Measurements from ENCODE around the gene PEMT.

Gene PEMT

GRCh38 chr17:17537311-17538099 is 54.0 kb downstream of the PEMT start:
- Histone ChIP-seq H4K20me1 (ENCODE audit: insufficient read depth, low read length) (no peaks in the 10 kb centered on the region), H3K27ac (ENCODE audit: low read length) (no peak overlapping the region), H3K9me3 (replicated peaks; ENCODE audit: insufficient read depth, low read length) (no peaks in the 10 kb centered on the region), H3K9me2 (replicated peaks; ENCODE audit: insufficient read depth, low read length) (no peaks in the 10 kb centered on the region), H3K4me1 (ENCODE audit: low read length) (no peaks in the 10 kb centered on the region), H3K4me3 (ENCODE audit: low read length) (no peak overlapping the region), H3K9ac (ENCODE audit: low read length) (no peak overlapping the region), H3K36me3 (replicated peaks; ENCODE audit: insufficient read depth, low read length) (no peaks in the 10 kb centered on the region), H3K4me2 (ENCODE audit: low read depth, low read length) (no peak overlapping the region), H3K79me2 (ENCODE audit: low read length) (no peaks in the 10 kb centered on the region), H3K27me3 (replicated peaks; ENCODE audit: insufficient read depth, low read length) (no peaks in the 10 kb centered on the region), H3F3A (ENCODE audit: insufficient read depth, low read length) (no peaks in the 10 kb centered on the region), H2AFZ (ENCODE audit: low read length) (no peak overlapping the region)
- DNase-seq = no peak
- no peak for TF ChIP-seq EZH2 (optimal IDR thresholded peaks at IDR 0.05; ENCODE audit: low read depth, low read length)
- TF ChIP-seq CTCF (IDR thresholded peaks at IDR 0.05; ENCODE audit: low read length) = no peak
- no peak for TF ChIP-seq EZH2phosphoT487 (IDR thresholded peaks at IDR 0.05; ENCODE audit: low read length)

- H3K4me1 ChIP-seq (ENCODE audit: low read length) = no peaks in the 10 kb centered on the region
- DNase-seq = no peak
- no peak overlapping the region for H3K4me3 ChIP-seq (ENCODE audit: low read length)
- no peak overlapping the region for H3K27ac ChIP-seq (ENCODE audit: low read length)
- TF ChIP-seq EZH2phosphoT487 (IDR thresholded peaks at IDR 0.05; ENCODE audit: low read length) (no peak), EZH2 (optimal IDR thresholded peaks at IDR 0.05; ENCODE audit: low read depth, low read length) (no peak), CTCF (IDR thresholded peaks at IDR 0.05; ENCODE audit: low read length) (no peak)
- no peaks in the 10 kb centered on the region for H3F3A ChIP-seq (ENCODE audit: insufficient read depth, low read length)
- no peaks in the 10 kb centered on the region for H3K36me3 ChIP-seq (replicated peaks; ENCODE audit: insufficient read depth, low read length)
- no peaks in the 10 kb centered on the region for H3K27me3 ChIP-seq (replicated peaks; ENCODE audit: insufficient read depth, low read length)
- no peak overlapping the region for H3K9ac ChIP-seq (ENCODE audit: low read length)
- H3K79me2 ChIP-seq (ENCODE audit: low read length) = no peaks in the 10 kb centered on the region
- no peaks in the 10 kb centered on the region for H4K20me1 ChIP-seq (ENCODE audit: insufficient read depth, low read length)
- no peak overlapping the region for H2AFZ ChIP-seq (ENCODE audit: low read length)
- no peaks in the 10 kb centered on the region for H3K9me3 ChIP-seq (replicated peaks; ENCODE audit: insufficient read depth, low read length)
- no peak overlapping the region for H3K4me2 ChIP-seq (ENCODE audit: low read depth, low read length)
- H3K9me2 ChIP-seq (replicated peaks; ENCODE audit: insufficient read depth, low read length) = no peaks in the 10 kb centered on the region
Measured at GRCh38 chr17:17536702-17537101, 54.8 kb downstream of the PEMT start.

DNA sequence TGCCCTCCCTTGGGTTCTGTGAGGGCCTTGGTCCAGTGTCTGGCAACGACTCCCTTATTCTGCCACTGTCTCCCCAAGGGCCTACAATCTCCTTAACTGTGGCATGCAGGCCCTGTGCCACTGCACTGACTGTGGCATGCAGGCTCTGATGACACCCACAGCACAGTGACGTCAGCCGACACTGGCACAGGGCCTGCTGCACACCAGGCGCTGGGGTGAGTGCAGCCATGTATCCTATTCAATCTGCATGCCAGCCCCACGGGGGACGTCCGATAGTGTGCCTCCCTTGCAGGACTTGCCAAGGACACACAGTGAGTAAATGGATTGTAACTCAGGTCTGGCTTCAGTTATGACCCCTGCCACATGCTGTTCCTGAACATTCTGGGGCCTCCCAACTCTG is 55.6 kb downstream of the PEMT start:
- Histone ChIP-seq H3K9ac (ENCODE audit: low read length) (no peak overlapping the region), H3K4me3 (ENCODE audit: low read length) (no peak overlapping the region), H3F3A (ENCODE audit: insufficient read depth, low read length) (no peaks in the 10 kb centered on the region), H3K9me2 (replicated peaks; ENCODE audit: insufficient read depth, low read length) (no peaks in the 10 kb centered on the region), H3K27me3 (replicated peaks; ENCODE audit: insufficient read depth, low read length) (no peaks in the 10 kb centered on the region), H3K4me1 (ENCODE audit: low read length) (no peaks in the 10 kb centered on the region), H3K36me3 (replicated peaks; ENCODE audit: insufficient read depth, low read length) (no peaks in the 10 kb centered on the region), H4K20me1 (ENCODE audit: insufficient read depth, low read length) (no peaks in the 10 kb centered on the region), H3K79me2 (ENCODE audit: low read length) (no peaks in the 10 kb centered on the region), H3K9me3 (replicated peaks; ENCODE audit: insufficient read depth, low read length) (no peaks in the 10 kb centered on the region), H3K27ac (ENCODE audit: low read length) (no peak overlapping the region), H2AFZ (ENCODE audit: low read length) (no peak overlapping the region), H3K4me2 (ENCODE audit: low read depth, low read length) (no peak overlapping the region)
- no peak for DNase-seq
- no peak for TF ChIP-seq EZH2phosphoT487 (IDR thresholded peaks at IDR 0.05; ENCODE audit: low read length)
- TF ChIP-seq EZH2 (optimal IDR thresholded peaks at IDR 0.05; ENCODE audit: low read depth, low read length) = no peak
- no peak for TF ChIP-seq CTCF (IDR thresholded peaks at IDR 0.05; ENCODE audit: low read length)

Data from MM.1S (cell line).